Tibial artery (tissue), 4 donors: ENCODE measurements around the gene EMX1.
A peak's percentile ranks its signal among the peaks of the same experiment; 100 is the strongest.

Source experiments
- DNase-seq, 2 donors: peaks; one replicate each; pipeline ENCODE4 v3.0.0-alpha.2; 2019
- H3K27ac ChIP-seq, 2 donors: fragments of 200-600 bp; sonication (generic) in 1 of 2; 1 replicate in 1 of 2; 2 replicates in 1 of 2; pipeline ENCODE4 v1.5.1; 2018 to 2019; ENCODE audit warnings: mild to moderate bottlenecking in 1 of 2
- H3K27me3 ChIP-seq, 2 donors: fragments of 200-600 bp; sonication (generic) in 1 of 2; one replicate each; pipeline versions ENCODE4 v1.5.1 to v1.6.0; 2016 to 2019
- H3K36me3 ChIP-seq, 3 donors: fragments of 200-600 bp; sonication (generic) in 2 of 3; one replicate each; pipeline ENCODE4 v1.5.1; 2016 to 2019; ENCODE audit warnings: mild to moderate bottlenecking in 2 of 3
- H3K4me1 ChIP-seq, 4 donors: fragments of 200-600 bp; sonication (generic) in 2 of 4; 1 replicate in 3 of 4; 2 replicates in 1 of 4; pipeline ENCODE4 v1.5.1; 2016 to 2019
- H3K4me3 ChIP-seq, 2 donors: fragments of 200-600 bp; sonication (generic) in 1 of 2; 1 replicate in 1 of 2; 2 replicates in 1 of 2; pipeline ENCODE4 v1.5.1; 2018 to 2019; ENCODE audit warnings: mild to moderate bottlenecking in 2 of 2
- H3K9me3 ChIP-seq, 3 donors: fragments of 200-600 bp; sonication (generic) in 1 of 3; one replicate each; pipeline ENCODE4 v1.5.1; 2016 to 2019
- intact Hi-C: fragments of 100-400 bp; cut with DNase I; formaldehyde crosslinking; loops from one replicate; pipeline ENCODE4 v1.15.0; 2023; ENCODE audit warnings: low total_unique reads
- TF ChIP-seq, protein P1 (sequence below), 2 experiments: fragments of 200-600 bp in 1 of 2; fragments of 450-650 bp in 1 of 2; IDR thresholded peaks; one replicate each; pipeline ENCODE4 v1.5.1; 2017 to 2019; ENCODE audit warnings: antibody characterized with exemption in 2 of 2, mild to moderate bottlenecking in 1 of 2, moderate library complexity in 1 of 2

The EMX1 gene

DNA sequence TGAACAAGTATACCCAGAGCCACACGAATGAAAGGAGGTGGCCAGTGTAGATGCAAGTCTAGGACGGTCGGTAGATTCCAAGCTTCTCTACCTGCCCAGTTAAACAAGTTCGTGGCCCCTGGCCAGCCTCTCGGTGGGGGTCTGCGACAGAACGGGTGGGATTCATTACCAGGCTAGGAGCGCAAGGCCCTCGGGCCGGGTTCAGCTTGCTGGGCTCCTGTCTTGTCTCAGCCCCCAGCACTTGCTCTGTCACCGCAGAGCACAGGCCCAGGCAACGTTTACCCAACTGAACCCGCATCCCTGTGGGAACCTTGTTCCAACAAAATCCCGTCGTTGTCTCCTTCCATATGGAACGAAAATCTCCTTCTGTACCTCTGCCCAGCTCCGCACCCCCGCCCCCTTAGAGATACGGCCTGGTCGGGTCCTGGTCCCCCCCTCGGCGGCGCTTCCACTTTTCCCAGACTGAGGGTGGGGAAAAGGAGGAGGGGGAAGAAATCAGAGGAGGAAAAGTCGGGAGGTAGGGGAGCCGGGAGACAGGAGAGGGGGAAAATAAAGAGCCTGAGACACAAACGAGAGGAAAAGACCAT lies 1.9 kb upstream of the EMX1 start:
- intact Hi-C loops: no loop called here
- TF ChIP-seq, protein P1, sequence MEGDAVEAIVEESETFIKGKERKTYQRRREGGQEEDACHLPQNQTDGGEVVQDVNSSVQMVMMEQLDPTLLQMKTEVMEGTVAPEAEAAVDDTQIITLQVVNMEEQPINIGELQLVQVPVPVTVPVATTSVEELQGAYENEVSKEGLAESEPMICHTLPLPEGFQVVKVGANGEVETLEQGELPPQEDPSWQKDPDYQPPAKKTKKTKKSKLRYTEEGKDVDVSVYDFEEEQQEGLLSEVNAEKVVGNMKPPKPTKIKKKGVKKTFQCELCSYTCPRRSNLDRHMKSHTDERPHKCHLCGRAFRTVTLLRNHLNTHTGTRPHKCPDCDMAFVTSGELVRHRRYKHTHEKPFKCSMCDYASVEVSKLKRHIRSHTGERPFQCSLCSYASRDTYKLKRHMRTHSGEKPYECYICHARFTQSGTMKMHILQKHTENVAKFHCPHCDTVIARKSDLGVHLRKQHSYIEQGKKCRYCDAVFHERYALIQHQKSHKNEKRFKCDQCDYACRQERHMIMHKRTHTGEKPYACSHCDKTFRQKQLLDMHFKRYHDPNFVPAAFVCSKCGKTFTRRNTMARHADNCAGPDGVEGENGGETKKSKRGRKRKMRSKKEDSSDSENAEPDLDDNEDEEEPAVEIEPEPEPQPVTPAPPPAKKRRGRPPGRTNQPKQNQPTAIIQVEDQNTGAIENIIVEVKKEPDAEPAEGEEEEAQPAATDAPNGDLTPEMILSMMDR (IDR thresholded peaks at IDR 0.05): no peak
- H3K27ac ChIP-seq: no peak overlapping the region
- peak overlapping the region; percentile 21 to 48 for H3K4me3 ChIP-seq
- H3K9me3 ChIP-seq: no peaks in the 10 kb centered on the region
- peaks cover 10 to 99% of the 10 kb centered on the region in 2 donors for H3K27me3 ChIP-seq
- H3K36me3 ChIP-seq: no peaks in the 10 kb centered on the region
- H3K4me1 ChIP-seq: peaks cover 0 to 50% (median 44%) of the 10 kb centered on the region in 4 donors
- DNase-seq: peak in 1 of 2 donors; percentile 58

DNA sequence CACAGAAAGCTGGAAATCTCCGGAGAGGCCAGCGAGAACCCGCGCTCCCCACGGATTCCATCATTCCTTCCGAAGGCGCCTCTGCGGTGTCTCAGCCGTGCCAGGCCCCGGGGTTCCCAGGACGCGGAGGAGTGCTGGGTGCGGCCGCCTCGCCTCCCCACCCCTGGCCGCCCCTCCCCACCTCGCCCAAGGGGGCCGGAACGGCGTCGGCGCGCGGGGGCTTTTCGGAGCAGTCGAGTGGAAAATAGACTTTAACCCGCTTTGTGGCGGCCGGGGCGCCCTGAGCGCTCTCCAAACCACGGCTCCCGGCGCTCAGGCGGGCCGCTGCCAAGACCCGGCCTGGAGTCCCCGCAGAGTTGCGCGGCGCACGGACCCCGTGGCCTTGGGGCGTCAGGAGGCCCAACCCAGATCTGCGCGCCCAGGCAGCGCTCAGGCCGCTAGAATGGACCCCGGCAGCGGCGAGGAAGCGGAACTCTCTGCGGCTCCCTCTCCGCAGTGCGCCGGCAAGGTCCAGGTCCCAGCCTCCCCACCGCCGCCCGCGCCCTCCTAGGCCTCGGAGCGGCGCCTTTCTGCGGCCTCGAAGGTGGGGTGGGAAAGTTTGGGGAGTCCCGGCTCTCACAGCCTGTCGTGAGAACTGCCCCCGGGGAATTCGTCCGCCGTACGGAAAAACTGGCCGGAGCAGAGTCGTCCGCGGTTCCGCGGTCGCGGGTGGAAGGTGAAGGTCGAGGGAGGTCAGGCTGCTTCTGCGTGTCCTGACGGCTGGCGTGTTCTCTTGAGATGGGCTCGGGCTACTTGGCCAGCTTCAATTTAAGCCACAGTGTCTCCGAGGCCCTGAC lies 1.2 kb upstream of the EMX1 start:
- Histone ChIP-seq H3K36me3 (no peaks in the 10 kb centered on the region), H3K27ac (no peak overlapping the region), H3K4me3 (peak overlapping the region; percentile 31 to 48), H3K9me3 (no peaks in the 10 kb centered on the region), H3K27me3 (peaks cover 10 to 100% of the 10 kb centered on the region in 2 donors), H3K4me1 (peaks cover 0 to 53% (median 50%) of the 10 kb centered on the region in 4 donors)
- intact Hi-C loops: no loop called here
- DNase-seq: peak in 1 of 2 donors; percentile 60
- TF ChIP-seq, protein P1 (IDR thresholded peaks at IDR 0.05): no peak

DNA sequence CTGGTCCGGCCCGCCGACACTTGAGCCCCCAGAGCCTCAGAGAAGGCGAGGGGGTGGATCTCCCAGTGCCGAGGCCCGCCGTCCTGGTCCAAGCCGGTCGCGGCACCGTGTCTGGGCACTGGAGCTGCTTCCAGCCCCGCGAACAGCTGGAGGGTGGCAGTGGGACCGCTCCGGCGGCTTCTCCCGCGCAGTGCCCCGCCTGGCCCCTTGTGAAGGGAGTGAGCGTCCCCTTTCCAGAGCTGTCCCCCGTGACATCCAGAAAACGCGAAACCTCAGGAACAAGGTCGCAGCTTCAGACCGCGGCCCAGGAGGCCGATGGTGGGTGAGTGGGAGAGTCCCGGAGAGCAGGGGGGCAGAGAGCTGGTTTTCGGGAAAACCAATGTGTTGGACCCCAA lies 579 bp upstream of the EMX1 start:
- intact Hi-C loops: no loop called here
- H3K27me3 ChIP-seq: peaks cover 10 to 100% of the 10 kb centered on the region in 2 donors
- peak in 1 of 2 donors; percentile 60 for DNase-seq
- peaks cover 0 to 53% (median 50%) of the 10 kb centered on the region in 4 donors for H3K4me1 ChIP-seq
- peak overlapping the region; percentile 31 to 48 for H3K4me3 ChIP-seq
- no peak overlapping the region for H3K27ac ChIP-seq
- no peaks in the 10 kb centered on the region for H3K36me3 ChIP-seq
- H3K9me3 ChIP-seq: no peaks in the 10 kb centered on the region
- TF ChIP-seq, protein P1 (IDR thresholded peaks at IDR 0.05): no peak

DNA sequence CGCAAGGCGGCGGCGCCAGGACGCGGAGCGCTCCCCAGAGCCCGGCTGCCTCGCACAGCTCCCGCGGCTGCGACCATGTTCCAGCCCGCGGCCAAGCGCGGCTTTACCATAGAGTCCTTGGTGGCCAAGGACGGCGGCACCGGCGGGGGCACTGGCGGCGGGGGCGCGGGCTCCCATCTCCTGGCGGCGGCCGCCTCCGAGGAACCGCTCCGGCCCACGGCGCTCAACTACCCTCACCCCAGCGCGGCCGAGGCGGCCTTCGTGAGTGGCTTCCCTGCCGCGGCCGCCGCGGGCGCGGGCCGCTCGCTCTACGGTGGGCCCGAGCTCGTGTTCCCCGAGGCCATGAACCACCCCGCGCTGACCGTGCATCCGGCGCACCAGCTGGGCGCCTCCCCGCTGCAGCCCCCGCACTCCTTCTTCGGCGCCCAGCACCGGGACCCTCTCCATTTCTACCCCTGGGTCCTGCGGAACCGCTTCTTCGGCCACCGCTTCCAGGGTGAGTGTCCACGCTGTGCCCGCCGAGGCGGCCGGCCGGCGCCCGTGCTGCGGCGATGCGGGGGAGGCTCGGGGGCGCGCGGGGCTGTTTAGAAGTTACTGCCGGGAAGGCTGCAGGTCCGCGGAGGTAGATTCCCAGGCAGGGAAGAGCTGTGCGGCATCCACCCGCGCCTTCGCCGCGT lies 696 bp downstream of the EMX1 start:
- Histone ChIP-seq H3K4me1 (peaks cover 0 to 53% (median 50%) of the 10 kb centered on the region in 4 donors), H3K36me3 (no peaks in the 10 kb centered on the region), H3K9me3 (no peaks in the 10 kb centered on the region), H3K27me3 (peaks cover 10 to 100% of the 10 kb centered on the region in 2 donors), H3K4me3 (peak overlapping the region; percentile 31 to 48), H3K27ac (no peak overlapping the region)
- peak in 1 of 2 donors; percentile 61 for DNase-seq
- intact Hi-C loops: no loop called here
- TF ChIP-seq, protein P1 (IDR thresholded peaks at IDR 0.05): no peak

DNA sequence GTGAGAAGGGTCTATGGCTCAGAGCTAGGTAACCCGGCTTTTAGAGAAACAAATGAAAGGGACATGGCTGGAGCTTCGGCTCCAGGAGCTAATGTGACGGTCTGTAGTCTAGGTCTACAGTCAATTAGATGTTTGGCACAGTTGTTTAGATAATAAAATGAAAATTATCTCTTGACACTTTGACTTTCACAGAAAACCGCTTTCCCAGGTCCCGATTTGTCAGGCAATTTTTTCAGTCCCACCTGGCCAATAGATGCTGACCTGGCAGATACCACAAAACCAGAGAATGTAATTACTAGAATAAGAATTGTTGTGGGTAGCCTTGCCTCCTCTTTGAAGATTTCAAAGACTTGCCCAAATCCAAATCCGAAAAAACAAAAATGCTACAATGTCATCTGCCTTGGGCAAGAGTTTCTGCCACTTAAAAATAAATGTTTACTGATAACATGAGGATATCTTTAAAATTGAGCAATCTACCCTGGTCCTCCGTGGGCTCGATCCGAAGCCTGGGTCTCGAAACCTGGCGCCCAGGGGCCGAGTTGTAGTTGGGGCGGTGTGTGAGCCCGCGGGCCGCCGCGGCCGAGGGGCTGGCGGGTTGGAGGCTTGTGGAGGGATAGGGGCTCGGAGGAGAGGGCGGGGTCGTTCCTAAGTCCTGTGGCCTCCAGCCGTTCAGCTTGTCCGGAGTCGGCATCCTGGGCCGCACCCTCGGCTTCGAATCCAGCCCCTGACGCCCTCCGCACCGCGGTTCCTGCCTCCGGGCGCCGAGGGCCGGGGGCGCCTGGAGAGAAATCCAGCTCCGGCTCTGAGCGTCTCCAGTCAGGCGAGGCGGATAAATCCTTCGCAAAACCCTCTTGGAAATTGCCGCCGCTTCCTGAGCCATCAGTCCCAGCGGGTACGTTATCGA lies 2.3 kb downstream of the EMX1 start:
- peak in 1 of 2 donors; percentile 59 for DNase-seq
- TF ChIP-seq, protein P1 (IDR thresholded peaks at IDR 0.05): no peak
- peaks cover 14 to 100% of the 10 kb centered on the region in 2 donors for H3K27me3 ChIP-seq
- H3K4me1 ChIP-seq: peaks cover 0 to 65% (median 58%) of the 10 kb centered on the region in 4 donors
- intact Hi-C loops: no loop called here
- H3K27ac ChIP-seq: no peak overlapping the region
- H3K9me3 ChIP-seq: no peaks in the 10 kb centered on the region
- peak overlapping the region in 1 of 2 donors; percentile 43 for H3K4me3 ChIP-seq
- no peaks in the 10 kb centered on the region for H3K36me3 ChIP-seq
